H1 (cell line): ENCODE measurements around the gene CDYL2. TPM values are rescaled to one million over a fixed set of nuclear protein-coding genes. Genes with fewer than 3 reads are reported as not detected.

Experiments
- GABPA ChIP-seq: IDR thresholded peaks from 2 replicates; pipeline ENCODE4 v1.6.1; 2011; ENCODE audit warnings: mild to moderate bottlenecking, low read length, moderate library complexity, borderline replicate concordance; ENCODE audit not compliant: insufficient read depth
- KDM1A ChIP-seq: fragments of 200-600, 300-600 bp; sonication (generic); IDR thresholded peaks from 2 replicates; pipeline ENCODE4 v1.7.1; 2016; ENCODE audit warnings: mild to moderate bottlenecking, low read length, borderline replicate concordance
- KDM5A ChIP-seq: fragments of 200-600 bp; IDR thresholded peaks from 2 replicates; pipeline ENCODE4 v1.7.1; 2012; ENCODE audit warnings: mild to moderate bottlenecking, low read length, inconsistent platforms, mixed read lengths
- POLR2AphosphoS5 ChIP-seq: IDR thresholded peaks from 2 replicates; pipeline ENCODE4 v1.6.1; 2011; ENCODE audit warnings: low read depth, low read length
- RXRA ChIP-seq: IDR thresholded peaks from 2 replicates; pipeline ENCODE4 v1.6.1; 2011; ENCODE audit warnings: low read depth, mild to moderate bottlenecking, low read length, moderate library complexity; ENCODE audit not compliant: insufficient read depth
- SP2 ChIP-seq: IDR thresholded peaks from 2 replicates; pipeline ENCODE4 v1.6.1; 2012; ENCODE audit warnings: mild to moderate bottlenecking, low read length, inconsistent platforms
- polyA plus RNA-seq, 7 experiments: library from polyadenylated mRNA; depleted of rRNA in 3 of 7; stranded (reverse) in 5 of 7; unstranded in 2 of 7; fragments of >200 nt in 5 of 7; fragments of 200-250 nt in 2 of 7; gene quantifications; 1 replicate in 5 of 7; 2 replicates in 1 of 7; 4 replicates in 1 of 7; pipeline versions ENCODE4 v1.2.1 to v1.2.3, GENCODE V29; 2011 to 2013; ENCODE audit warnings: missing spikeins in 2 of 7, mixed read lengths in 2 of 7
- total RNA-seq: library from RNA; stranded (reverse); fragmentation: NEBNext Ultra II Directional; extraction: Animal tissue kit (Norgen Biotek cat#: 25700); gene quantifications from 2 replicates; pipeline ENCODE4 v1.2.1, GENCODE V29; 2021
- TF ChIP-seq, protein P1 (sequence below): fragments of 300-600 bp; sonication (generic); IDR thresholded peaks from 2 replicates; pipeline ENCODE4 v1.7.1; 2012; ENCODE audit warnings: low read length, moderate library complexity, mild to moderate bottlenecking, inconsistent platforms; ENCODE audit not compliant: insufficient replicate concordance
- TF ChIP-seq, protein P2 (sequence below): IDR thresholded peaks from 2 replicates; pipeline ENCODE4 v1.6.1; 2011; ENCODE audit warnings: low read depth, mild to moderate bottlenecking, low read length; ENCODE audit not compliant: insufficient read depth
- TF ChIP-seq, protein P3 (sequence below): IDR thresholded peaks from 2 replicates; pipeline ENCODE4 v1.6.1; 2012; ENCODE audit warnings: inconsistent platforms
- TF ChIP-seq, protein P4 (sequence below): IDR thresholded peaks from 2 replicates; pipeline ENCODE4 v1.6.1; 2012; ENCODE audit warnings: inconsistent platforms

Gene CDYL2
- total and polyA plus RNA-seq, 2 of the 8 experiments (the other 6 are each of a cell fraction or from before 2014, with no cell fraction given) = 0.33 to 5.3 TPM

DNA sequence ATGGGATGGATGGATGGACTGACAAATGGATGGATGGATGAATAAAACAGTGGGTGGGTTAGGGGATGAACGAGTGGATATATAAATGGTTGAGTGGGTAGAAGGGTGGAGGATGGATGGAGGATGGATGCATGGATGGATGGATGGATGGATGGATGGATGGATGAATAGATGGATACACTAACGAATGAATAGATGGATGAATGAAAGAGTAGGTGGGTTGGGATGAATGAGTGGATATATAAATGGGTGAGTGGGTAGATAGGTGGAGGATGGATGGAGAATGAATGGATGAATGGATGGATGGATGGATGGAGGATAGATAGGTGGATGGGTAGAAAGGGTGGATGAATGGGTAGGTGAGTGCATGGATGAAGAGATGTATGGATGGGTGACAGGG lies 62.1 kb downstream of the CDYL2 start (continued):
- TF ChIP-seq, protein P1, sequence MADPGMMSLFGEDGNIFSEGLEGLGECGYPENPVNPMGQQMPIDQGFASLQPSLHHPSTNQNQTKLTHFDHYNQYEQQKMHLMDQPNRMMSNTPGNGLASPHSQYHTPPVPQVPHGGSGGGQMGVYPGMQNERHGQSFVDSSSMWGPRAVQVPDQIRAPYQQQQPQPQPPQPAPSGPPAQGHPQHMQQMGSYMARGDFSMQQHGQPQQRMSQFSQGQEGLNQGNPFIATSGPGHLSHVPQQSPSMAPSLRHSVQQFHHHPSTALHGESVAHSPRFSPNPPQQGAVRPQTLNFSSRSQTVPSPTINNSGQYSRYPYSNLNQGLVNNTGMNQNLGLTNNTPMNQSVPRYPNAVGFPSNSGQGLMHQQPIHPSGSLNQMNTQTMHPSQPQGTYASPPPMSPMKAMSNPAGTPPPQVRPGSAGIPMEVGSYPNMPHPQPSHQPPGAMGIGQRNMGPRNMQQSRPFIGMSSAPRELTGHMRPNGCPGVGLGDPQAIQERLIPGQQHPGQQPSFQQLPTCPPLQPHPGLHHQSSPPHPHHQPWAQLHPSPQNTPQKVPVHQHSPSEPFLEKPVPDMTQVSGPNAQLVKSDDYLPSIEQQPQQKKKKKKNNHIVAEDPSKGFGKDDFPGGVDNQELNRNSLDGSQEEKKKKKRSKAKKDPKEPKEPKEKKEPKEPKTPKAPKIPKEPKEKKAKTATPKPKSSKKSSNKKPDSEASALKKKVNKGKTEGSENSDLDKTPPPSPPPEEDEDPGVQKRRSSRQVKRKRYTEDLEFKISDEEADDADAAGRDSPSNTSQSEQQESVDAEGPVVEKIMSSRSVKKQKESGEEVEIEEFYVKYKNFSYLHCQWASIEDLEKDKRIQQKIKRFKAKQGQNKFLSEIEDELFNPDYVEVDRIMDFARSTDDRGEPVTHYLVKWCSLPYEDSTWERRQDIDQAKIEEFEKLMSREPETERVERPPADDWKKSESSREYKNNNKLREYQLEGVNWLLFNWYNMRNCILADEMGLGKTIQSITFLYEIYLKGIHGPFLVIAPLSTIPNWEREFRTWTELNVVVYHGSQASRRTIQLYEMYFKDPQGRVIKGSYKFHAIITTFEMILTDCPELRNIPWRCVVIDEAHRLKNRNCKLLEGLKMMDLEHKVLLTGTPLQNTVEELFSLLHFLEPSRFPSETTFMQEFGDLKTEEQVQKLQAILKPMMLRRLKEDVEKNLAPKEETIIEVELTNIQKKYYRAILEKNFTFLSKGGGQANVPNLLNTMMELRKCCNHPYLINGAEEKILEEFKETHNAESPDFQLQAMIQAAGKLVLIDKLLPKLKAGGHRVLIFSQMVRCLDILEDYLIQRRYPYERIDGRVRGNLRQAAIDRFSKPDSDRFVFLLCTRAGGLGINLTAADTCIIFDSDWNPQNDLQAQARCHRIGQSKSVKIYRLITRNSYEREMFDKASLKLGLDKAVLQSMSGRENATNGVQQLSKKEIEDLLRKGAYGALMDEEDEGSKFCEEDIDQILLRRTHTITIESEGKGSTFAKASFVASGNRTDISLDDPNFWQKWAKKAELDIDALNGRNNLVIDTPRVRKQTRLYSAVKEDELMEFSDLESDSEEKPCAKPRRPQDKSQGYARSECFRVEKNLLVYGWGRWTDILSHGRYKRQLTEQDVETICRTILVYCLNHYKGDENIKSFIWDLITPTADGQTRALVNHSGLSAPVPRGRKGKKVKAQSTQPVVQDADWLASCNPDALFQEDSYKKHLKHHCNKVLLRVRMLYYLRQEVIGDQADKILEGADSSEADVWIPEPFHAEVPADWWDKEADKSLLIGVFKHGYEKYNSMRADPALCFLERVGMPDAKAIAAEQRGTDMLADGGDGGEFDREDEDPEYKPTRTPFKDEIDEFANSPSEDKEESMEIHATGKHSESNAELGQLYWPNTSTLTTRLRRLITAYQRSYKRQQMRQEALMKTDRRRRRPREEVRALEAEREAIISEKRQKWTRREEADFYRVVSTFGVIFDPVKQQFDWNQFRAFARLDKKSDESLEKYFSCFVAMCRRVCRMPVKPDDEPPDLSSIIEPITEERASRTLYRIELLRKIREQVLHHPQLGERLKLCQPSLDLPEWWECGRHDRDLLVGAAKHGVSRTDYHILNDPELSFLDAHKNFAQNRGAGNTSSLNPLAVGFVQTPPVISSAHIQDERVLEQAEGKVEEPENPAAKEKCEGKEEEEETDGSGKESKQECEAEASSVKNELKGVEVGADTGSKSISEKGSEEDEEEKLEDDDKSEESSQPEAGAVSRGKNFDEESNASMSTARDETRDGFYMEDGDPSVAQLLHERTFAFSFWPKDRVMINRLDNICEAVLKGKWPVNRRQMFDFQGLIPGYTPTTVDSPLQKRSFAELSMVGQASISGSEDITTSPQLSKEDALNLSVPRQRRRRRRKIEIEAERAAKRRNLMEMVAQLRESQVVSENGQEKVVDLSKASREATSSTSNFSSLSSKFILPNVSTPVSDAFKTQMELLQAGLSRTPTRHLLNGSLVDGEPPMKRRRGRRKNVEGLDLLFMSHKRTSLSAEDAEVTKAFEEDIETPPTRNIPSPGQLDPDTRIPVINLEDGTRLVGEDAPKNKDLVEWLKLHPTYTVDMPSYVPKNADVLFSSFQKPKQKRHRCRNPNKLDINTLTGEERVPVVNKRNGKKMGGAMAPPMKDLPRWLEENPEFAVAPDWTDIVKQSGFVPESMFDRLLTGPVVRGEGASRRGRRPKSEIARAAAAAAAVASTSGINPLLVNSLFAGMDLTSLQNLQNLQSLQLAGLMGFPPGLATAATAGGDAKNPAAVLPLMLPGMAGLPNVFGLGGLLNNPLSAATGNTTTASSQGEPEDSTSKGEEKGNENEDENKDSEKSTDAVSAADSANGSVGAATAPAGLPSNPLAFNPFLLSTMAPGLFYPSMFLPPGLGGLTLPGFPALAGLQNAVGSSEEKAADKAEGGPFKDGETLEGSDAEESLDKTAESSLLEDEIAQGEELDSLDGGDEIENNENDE = no peak
- TF ChIP-seq KDM5A = no peak
- no peak for TF ChIP-seq POLR2AphosphoS5
- no peak for TF ChIP-seq GABPA
- TF ChIP-seq, protein P2, sequence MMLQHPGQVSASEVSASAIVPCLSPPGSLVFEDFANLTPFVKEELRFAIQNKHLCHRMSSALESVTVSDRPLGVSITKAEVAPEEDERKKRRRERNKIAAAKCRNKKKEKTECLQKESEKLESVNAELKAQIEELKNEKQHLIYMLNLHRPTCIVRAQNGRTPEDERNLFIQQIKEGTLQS = no peak
- TF ChIP-seq, protein P3, sequence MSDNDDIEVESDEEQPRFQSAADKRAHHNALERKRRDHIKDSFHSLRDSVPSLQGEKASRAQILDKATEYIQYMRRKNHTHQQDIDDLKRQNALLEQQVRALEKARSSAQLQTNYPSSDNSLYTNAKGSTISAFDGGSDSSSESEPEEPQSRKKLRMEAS = no peak
- TF ChIP-seq SP2 = no peak
- no peak for TF ChIP-seq RXRA
- TF ChIP-seq KDM1A = no peak
- TF ChIP-seq, protein P4, sequence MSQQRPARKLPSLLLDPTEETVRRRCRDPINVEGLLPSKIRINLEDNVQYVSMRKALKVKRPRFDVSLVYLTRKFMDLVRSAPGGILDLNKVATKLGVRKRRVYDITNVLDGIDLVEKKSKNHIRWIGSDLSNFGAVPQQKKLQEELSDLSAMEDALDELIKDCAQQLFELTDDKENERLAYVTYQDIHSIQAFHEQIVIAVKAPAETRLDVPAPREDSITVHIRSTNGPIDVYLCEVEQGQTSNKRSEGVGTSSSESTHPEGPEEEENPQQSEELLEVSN = no peak
